Effector CD4-positive, alpha-beta T cell (primary cell): ENCODE measurements around the gene DSCAM.

Experiments used
- DNase-seq: peaks from one replicate; pipeline ENCODE4 v3.0.0-alpha.2; 2020

DSCAM gene

DNA sequence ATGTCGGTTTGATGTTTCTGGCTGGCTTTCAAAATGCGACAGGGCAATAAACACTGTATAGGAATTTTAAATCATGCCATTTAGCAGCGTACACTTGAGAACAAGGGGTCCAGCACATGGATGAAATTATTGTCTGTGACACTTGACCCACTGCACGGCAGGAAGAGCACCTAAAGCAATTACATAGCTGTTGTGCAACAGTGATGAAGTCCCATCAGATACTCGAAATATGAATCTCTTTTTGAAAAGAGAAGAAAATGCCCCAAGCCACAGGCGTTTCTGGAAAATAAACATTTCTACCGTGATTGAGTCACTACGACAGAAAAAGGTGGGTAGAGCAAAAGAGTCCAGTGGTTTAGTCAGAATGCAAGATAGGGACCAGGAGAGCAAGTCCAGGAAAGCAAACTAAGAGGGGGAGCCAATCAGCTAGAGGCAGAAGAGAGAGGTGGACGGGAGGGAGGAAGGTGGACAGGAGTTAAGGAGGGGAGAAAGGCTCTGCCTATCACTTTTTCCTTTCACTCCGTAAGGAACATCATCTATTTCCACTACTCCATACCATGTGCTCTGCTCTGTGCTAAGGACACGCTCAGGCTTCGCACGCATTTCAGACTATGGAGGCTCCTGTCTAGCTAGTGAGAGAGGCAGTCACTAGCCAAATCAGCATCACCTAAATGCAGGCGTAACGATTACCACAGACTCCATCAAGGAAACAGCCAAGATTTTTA lies 6.4 kb downstream of the DSCAM start:
- no peak for DNase-seq

DNA sequence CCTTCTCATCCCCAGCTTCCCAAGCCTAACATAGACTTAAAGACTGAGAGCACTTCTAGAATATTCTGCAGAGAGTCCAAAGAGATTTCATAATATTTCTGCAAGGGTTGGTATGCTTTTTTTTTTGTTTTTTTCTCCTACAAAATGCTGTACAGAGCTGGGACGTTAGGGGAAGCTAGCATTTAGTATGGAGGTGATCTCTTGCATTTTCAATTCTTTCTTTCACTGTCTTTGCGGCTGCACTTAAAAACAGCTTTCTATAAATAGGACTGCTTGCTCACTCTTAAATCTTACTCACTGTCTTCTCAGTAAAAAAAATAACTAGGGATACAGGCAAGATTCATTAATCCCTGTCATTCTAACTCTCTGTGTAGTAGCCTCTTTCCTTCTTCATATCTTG lies 7.4 kb downstream of the DSCAM start:
- DNase-seq: no peak

DNA sequence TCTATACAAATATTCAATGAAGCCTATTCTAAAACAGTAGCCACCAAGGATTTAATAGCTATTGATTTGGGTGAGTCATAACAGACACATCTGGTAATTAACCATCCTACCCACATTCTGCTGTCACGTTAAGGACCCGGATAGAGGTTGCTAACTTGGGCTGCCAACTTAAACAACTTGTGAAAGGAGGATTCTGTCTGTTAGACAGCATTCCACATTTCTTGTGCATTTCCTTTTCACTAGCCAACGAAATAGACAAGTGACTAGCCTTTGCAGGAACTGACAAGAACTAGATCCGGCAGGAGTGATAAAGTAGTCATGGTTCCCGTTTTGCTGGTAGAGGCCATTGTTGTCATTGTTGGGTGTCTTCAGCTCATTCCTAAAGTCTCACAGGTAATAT lies 9.5 kb downstream of the DSCAM start:
- no peak for DNase-seq

DNA sequence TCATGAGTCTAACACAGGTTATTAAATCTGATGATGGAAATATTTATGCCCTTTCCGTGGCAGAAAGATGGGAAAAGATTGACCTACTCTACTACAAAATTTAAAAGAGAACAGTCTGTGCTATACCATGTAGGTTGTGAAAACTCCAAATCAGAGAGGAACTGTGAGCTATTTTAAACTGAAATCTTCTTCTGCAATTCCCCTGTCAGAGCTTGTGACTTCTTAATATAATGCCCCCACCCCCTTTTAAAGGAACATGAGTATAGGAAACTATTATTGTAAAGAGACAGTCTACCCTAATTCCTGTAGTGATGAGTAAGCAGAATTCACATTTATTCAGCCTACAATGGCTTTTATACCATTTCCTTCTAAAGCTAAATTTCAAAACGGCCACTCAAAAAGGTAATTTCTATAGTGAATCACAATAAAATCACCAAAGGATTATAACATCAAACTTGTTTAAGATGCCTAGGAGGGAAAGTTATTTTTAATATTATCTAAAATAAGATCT lies 11.7 kb downstream of the DSCAM start:
- DNase-seq: no peak

DNA sequence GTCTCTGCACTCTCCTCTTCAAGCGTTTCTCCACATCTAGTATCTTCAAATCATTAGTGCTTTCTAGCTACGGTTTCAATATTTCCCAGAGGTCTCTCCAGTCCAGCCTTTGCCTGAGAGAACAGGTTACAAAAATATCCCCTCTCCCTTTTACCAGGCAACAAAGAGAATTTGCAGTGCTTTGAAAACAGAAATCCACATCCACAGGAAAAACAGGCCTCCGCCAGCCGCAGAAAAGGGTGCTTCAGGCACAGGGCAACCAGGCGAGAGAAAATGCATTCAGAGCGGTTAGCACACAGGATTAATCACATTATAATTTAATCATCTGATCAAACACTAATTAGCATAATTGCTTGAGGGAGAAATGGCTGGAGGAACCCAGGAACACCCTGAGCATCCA lies 13.8 kb downstream of the DSCAM start:
- no peak for DNase-seq

DNA sequence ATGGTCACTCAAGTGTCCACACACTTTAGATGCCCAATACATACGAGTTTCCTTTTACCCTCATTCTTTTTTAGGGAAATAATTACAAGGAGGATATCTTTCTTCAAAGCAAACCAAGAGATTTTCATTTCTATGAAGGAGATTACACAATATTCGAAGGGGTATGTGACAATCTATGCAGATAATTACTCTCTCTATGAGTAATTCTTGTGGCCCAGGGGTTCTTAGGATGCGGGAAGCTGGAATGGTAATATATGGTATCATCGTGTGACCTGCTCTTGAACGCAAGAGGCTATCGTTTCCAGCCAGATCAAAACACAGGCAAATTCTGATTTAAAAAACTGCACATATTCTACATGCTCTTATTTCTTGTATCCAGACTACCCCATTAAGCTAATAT lies 14.6 kb downstream of the DSCAM start:
- DNase-seq: no peak

DNA sequence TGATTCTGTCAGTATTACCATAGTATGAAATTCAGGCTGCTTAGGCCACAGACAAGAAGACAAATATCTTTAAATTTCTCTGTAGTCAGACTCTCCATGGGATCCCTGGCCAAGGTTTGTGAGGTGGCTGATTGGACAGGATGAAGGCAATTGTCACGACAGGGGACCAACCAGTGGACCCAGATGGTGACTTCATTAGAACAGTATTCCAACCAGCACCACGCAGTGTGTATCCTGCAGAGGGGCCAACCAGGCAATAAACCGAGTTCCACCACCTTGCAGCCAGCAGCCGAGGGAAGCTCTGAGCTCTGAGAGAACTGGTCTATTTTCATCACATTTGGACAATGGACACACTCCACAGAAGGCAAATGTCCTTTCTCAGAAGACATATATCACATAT lies 16.1 kb downstream of the DSCAM start:
- DNase-seq: no peak

DNA sequence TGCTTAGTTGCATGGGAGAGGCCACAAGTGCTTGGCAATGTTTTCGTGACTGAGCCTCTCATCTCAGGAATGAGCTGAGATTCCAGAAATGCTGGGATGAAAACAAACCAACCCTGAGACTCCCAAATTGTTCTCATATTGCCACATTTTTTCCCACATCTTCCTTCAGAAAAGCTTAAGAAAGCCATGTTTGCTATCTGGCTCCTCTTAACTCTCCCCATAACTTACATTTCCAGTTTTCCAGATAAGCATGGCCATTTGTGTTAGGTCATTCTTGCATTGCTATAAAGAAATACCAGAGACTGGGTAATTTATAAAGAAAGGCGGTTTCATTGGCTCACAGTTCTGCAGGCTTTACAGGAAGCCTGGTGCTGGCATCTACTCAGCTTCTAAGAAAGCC lies 17.2 kb downstream of the DSCAM start:
- DNase-seq: no peak

DNA sequence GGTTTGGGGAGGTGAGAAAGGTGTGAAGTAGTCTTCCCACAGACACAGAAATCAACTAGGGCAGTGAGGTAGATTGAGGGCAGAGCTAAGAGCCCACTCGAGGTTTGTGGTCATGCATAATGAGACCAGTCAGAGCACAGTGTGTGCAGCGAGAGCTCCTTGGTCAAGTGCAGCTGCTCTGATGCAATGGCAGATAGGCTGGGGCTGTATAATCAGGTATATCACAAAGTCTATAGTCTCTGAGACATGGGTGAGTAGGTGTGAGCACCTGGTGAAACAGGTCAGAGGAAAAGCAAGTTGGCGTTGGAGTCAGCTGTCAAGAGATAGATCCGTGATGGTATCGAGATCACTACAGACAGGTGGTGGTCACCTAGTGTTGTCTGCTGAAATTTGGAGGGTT lies 17.6 kb downstream of the DSCAM start:
- no peak for DNase-seq

DNA sequence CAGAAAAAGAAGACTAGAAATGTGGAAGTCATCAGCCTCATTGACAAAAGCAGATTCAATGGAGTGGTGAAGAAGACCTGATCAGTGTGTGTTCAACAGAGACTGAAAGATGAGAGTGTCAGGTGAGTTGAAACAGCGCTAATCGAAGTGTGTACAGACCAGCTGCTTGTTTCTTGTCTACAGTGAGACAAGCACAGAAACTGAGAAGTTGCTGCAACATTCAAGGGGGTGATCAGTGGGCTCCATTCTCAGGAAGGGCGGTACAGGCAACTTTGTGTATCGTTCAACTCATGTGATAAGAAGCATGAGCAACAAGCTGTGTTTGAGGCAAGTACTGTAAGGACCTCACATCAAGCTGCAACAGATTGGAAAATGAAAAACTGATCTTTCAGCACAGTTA lies 19.4 kb downstream of the DSCAM start:
- no peak for DNase-seq

DNA sequence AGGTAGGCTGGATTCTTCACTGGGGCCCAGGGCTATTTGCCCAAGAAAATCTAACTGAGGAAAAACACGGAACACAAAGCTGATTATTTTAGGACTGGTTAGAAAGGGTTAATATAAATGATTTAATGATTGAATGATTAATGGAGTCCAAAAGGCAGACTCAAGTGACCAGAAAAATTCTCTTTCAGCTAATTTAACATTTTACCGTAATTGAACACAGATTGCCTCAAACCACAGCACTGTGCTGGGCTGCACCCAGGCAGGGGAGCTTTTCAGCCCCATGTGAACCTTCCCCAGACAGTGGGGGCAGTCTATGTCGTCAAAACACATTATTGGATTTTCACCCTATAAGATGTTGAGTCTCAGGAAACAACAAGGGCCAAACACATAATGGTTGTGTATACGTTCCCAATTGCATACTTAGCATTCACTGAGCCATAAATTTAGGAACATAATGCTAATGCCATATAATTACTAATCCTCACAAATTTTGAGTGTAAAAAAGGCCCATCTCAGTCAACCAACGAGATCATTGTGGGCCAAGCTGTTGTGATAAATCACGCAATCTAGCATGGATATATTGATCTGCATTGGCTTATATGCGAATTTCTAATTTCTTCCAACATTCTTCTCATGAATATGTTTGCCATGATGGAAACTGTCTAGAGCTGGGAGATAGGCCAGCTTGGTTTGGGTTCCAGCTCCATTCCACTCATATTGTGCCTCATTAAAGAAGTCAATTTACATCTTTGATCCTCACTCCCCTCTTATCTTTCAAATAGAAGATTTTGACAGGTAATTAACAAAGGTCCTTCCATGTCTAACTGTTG lies 27.7 kb downstream of the DSCAM start:
- DNase-seq: no peak

DNA sequence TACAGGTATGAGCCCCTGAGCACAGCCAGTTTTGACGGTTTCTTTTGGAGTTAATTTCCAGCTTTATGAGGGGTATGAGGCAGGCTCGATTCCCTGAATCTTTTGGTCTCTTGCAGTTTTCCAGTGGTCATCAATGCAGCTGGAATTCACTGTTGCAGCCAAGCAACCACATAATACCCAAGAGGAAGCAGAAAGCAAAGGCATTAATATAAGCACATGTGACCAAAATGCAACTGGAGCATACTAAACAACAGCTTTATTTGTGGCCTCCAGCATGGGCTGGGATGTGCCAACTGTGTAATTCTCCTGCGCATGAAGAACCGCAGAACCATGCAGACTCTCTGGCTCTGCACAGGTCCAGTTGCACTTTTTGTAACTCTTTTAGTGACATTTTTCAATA lies 33.0 kb downstream of the DSCAM start:
- DNase-seq: no peak

DNA sequence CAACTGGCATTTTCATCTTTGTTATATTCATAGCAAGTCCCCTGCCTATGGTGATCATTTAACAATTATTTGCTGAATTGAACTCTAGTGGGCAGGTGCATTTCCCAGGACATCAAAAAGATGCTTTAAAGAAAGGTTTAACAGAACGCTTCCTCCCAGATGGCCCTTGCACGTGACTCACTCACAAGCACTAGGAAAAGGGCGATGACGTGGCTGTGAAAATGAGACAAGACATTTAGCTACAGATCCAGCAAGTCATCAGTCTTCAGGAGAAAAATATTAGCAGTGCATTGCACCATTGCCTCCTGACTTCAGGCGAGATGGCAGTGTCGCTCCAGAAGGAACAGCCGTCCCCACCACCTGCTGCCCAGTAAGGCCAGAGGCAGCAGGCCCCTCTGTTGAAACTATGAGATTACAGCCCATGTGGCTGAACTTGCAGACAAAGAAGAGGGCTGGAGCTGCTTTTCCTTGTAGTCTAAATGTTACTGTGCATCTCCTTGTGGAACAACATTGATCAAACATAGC lies 37.2 kb downstream of the DSCAM start:
- DNase-seq: no peak

DNA sequence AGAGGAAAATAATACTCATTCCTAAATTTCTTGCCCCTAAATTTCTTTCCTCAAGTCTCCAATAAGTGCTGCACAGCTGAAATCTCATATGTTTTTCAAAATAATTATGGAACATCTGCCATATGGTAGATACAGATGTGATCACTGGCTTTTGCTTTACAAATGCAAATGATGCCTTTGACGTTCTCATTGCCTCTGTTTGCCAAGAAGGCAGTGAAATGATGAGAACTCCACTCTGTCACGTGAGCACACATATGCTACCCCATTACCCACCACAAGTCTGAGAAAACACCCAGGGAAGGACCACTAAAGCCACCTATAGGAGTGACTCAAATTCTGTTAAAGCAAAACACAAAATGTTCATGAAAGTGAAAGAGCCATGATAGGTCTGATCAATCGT lies 43.9 kb downstream of the DSCAM start:
- no peak for DNase-seq

DNA sequence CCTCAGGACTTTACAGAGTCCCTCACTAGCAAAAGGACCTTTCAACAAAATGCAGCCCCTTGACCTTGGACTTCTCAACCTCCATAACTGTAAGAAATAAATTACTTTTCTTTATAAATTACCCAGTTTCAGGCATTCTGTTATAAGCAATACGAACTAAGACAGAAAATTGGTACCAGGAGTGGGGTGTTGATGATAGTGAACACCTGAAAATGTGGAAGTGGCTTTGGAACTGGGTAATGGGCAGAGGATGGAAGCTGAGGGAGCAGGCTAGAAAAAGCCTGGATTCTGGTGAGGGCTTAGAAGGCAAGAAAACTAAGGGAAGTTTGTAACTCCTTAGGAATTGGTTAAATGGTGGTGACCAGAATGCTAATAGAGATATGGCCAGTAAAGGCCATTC lies 46.8 kb downstream of the DSCAM start:
- no peak for DNase-seq

DNA sequence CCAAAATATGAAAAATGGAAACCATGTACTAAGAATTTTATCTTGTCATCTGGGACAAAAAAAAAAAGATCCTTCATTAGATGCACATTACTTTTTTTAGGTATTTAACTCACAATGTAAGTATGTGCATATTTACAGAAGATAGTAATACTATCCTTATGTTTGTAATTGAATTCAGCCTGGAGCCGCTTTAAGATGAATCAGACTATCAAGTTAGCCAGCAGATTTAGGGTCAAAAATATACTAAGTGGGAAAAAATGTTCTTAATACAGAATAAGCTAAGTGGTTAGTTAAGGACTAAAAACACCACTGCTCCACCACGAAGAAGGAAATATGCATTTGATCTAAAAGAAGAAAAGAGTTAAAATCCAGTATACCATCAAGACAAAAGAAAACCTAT lies 49.1 kb downstream of the DSCAM start:
- DNase-seq: no peak

DNA sequence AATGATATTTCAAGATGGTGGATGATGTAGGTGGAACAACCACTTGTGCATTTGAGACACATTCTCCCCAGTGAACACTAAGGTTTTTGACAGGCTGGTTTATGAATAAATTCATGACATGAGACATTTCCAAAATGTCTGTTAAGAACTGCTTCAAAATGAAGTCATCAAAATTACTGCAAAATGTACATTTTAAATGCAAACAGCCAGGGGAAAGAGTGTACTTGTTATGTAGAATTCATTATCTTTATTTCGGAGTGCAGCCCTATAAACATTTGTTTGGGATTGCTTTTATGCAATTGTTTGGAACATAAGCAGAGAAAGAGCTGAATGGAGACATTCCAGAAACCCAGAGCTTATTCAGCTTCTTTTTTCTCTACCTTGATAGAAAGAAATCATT lies 49.5 kb downstream of the DSCAM start:
- no peak for DNase-seq

DNA sequence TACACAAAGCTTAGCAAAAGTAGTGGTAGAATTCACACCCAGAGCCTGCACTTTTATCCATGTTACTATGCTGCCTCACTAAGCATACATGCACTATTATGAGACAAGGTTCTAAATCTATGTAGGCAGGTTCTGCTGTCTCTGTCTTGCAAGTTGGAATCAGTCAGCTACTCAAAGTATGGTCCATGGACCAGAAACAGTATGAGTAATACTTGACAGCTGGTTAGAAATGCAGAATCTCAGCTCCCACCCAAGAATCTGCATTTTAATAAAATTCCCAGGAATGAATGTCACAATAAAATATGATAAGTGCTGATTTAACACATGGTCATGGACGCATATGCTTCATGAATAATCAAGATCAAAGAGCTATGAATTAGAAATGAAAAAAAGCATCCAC lies 50.5 kb downstream of the DSCAM start:
- DNase-seq: no peak

DNA sequence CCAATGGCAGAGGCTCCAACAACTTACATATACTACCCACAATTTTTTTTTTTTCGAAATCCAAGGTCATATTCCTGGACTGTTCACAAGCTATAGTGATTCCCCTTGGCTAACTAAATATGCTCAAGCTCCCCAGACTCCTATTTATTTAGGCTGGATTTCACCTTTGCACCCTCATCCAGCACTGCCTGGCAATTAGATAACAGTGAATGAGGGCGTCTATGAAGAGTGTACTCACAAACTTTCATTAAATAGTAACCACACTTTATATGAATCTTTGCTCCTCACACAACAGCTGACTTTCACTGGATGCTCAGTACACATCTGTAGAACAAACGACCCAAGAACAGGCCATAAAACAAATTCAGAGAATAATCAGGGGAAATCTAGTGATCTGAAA lies 51.6 kb downstream of the DSCAM start:
- DNase-seq: no peak

DNA sequence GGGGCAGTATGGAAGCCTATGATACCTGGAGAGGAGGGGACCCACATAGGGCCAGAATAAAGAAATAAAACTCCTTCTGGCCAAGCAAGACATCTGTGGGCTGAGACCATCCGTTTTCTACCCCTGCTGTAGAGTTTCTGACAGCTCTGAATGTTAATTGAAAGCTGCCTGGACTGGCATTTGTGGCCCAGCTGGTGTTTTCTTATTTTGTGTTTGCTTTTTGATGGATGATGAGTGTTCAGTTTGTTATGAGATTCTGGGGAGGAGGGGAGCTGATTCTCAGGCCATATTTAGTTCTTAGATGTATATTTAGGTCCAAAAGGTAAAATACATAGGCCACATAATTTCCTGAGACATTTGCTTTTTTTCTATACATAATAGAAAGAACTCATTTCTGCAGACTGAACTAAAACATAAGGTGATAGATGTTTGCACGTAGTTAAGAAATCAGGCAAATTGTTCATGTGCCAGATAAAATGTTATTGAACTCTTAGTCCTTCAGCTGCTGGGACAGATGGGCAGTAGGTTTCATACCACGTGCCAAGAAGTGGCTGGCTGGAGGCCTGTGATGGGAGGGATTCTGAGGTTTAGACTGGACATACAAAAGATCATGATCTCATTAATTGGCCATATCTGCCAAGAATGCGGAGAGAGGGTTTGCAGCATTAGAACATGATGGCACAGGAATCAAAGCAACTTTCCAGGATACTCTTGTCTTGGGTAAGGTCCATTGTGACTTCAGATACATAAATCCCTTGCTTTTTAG lies 54.1 kb downstream of the DSCAM start:
- DNase-seq: no peak

DNA sequence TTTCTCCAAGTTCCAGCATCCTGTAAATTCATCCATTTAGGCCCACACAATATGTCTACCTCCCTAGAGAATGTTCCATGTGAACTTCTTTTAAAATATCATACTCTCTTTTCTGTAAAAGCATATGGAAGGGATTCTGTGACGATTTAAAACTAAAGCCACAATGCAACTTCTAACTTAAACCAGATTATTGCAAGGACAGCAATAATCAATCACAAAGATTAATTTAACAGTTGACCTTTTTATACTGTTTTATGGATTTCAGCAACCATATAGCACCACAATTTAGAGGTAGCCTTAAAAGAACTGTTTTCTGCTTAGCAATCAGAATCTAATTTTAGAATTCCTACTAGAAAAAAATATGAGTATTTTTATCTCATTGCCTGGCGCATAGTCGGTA lies 58.3 kb downstream of the DSCAM start:
- DNase-seq: no peak

DNA sequence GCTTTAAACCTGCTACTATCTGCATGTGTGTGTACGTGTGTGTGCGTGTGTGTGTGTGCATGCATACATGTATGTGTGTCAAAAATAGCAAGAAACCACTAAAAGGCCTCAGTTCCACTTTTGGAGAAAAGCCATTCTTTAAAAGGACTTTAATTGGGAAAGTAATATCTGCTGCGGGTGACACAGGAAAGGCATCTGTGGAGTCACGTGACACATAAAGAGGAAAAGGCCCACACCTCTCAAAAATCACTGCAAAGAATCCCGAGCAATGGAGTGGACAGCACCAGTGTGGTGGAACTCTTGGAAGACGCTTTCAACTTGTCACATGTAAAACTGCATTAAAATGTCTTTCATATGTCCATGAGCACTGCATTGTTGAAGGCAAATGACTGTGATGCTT lies 63.6 kb downstream of the DSCAM start:
- DNase-seq: no peak

DNA sequence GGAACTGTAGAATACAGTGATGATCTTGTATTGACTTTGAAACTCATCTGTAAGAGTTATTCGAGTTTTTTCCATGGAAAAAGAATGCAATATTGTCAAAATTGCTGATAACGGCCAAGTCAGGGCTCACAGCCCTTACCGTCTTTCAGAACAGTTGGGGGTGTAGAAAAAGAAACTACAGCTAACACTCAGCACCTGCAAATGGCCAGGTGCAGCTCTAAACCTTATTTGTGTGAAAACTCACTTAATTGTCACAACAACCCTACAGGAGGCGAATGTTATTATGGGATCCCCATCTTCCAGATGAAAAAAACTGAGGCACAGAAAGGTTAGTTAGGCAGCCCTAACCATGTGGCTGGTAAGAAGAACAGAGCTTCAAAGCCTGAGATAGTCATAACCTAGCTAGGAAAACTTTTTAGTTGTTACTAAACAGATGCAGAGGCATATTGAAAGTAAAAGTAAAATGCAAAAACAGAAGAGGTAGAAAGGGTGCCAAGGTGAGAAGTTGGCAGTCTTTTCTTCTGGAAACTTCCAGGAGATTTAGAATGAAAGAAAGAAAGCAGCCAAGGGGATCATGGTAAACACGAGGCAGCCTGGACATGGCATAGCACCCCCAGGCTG lies 76.4 kb downstream of the DSCAM start:
- no peak for DNase-seq
